Cortex of kidney (tissue), 1 donor: ENCODE measurements around the gene CCR7.

ENCODE experiments used
- DNase-seq: peaks from one replicate; lab custom pipeline; 2025; lab: John Stamatoyannopoulos, UW

CCR7 gene

GRCh38 chr17:40564883-40565768 is at the start of gene CCR7:
CCR7 (minus strand) TSS chr17:40565472; CDS start chr17:40565409, 63 bp downstream.
- no peak for DNase-seq

GRCh38 chr17:40614431-40615067 is 49.3 kb upstream of the CCR7 start:
- DNase-seq = no peak

GRCh38 chr17:40613467-40614154 is 48.3 kb upstream of the CCR7 start:
- DNase-seq = no peak

- DNase-seq = no peak
Measured at GRCh38 chr17:40612599-40613244, 47.5 kb upstream of the CCR7 start.

- no peak for DNase-seq
Measured at GRCh38 chr17:40611840-40612474, 46.7 kb upstream of the CCR7 start.

GRCh38 chr17:40610359-40610758 is 45.1 kb upstream of the CCR7 start:
- no peak for DNase-seq

GRCh38 chr17:40608061-40608581 is 42.8 kb upstream of the CCR7 start:
- DNase-seq = no peak

- no peak for DNase-seq
Measured at GRCh38 chr17:40607641-40608040, 42.4 kb upstream of the CCR7 start.

GRCh38 chr17:40606548-40607353 is 41.5 kb upstream of the CCR7 start:
- DNase-seq = no peak

- DNase-seq = no peak
Measured at GRCh38 chr17:40605306-40605705, 40.0 kb upstream of the CCR7 start.

GRCh38 chr17:40604327-40605080 is 39.2 kb upstream of the CCR7 start:
- DNase-seq = no peak

- DNase-seq = no peak
Measured at GRCh38 chr17:40602445-40603443, 37.5 kb upstream of the CCR7 start.

GRCh38 chr17:40600486-40601046 is 35.3 kb upstream of the CCR7 start:
- no peak for DNase-seq

- no peak for DNase-seq
Measured at GRCh38 chr17:40599468-40599763, 34.1 kb upstream of the CCR7 start.

- no peak for DNase-seq
Measured at GRCh38 chr17:40598619-40599467, 33.6 kb upstream of the CCR7 start.

GRCh38 chr17:40598301-40598618 is 33.0 kb upstream of the CCR7 start:
- no peak for DNase-seq

- DNase-seq = no peak
Measured at GRCh38 chr17:40597556-40598300, 32.5 kb upstream of the CCR7 start.
